Esophagus mucosa (tissue), 1 donor: Measurements from ENCODE around the gene SEPTIN6. TPM values are rescaled to one million over a fixed set of nuclear protein-coding genes. Genes with fewer than 3 reads are reported as not detected.
A peak's percentile ranks its signal among the peaks of the same experiment; 100 is the strongest.
"Not testable (repeated sequence)": the region's sequence is repeated elsewhere in the genome, so short reads cannot be mapped to it uniquely, and the experiment has no call there.

Experiments
- ATAC-seq: fragments of 200-7000 bp; cut with Tn5 transposase; one replicate; pipeline ENCODE4 v1.9.1; 2020
- total RNA-seq: library from RNA; stranded (reverse); gene quantifications from one replicate; pipeline ENCODE4 v1.2.4, GENCODE V29; 2023
- donor health status: DM: yes; HTN: yes; CAD: no.

The SEPTIN6 gene
- total RNA-seq, 1 donor from 2014 or later: 5.1 TPM

GRCh38 chrX:119690921-119691716 is 1.8 kb downstream of the SEPTIN6 start:
- no peak for ATAC-seq

- ATAC-seq: no peak
Observed at GRCh38 chrX:119688911-119689321, 4.1 kb downstream of the SEPTIN6 start.

GRCh38 chrX:119687661-119688413 is 5.1 kb downstream of the SEPTIN6 start:
- ATAC-seq: no peak

- ATAC-seq: peak; percentile 27
Observed at GRCh38 chrX:119686087-119686691, 6.8 kb downstream of the SEPTIN6 start.

GRCh38 chrX:119685225-119686066 is 7.5 kb downstream of the SEPTIN6 start:
- ATAC-seq: peak; percentile 55

- no peak for ATAC-seq
Observed at GRCh38 chrX:119684916-119685224, 8.1 kb downstream of the SEPTIN6 start.

- not testable (repeated sequence) for ATAC-seq
Observed at GRCh38 chrX:119684312-119684711, 8.7 kb downstream of the SEPTIN6 start.

GRCh38 chrX:119682019-119682989 is 10.7 kb downstream of the SEPTIN6 start:
- no peak for ATAC-seq

- no peak for ATAC-seq
Observed at GRCh38 chrX:119677654-119677981, 15.3 kb downstream of the SEPTIN6 start.

GRCh38 chrX:119676949-119677653 is 15.9 kb downstream of the SEPTIN6 start:
- no peak for ATAC-seq

GRCh38 chrX:119673336-119673735 is 19.6 kb downstream of the SEPTIN6 start:
- ATAC-seq: no peak

GRCh38 chrX:119672426-119672825 is 20.5 kb downstream of the SEPTIN6 start:
- ATAC-seq: no peak

GRCh38 chrX:119669424-119670037 is 23.4 kb downstream of the SEPTIN6 start:
- ATAC-seq: peak; percentile 22

GRCh38 chrX:119667111-119667878 is 25.7 kb downstream of the SEPTIN6 start:
- ATAC-seq: no peak

- not testable (repeated sequence) for ATAC-seq
Observed at GRCh38 chrX:119664877-119665276, 28.1 kb downstream of the SEPTIN6 start.

GRCh38 chrX:119661486-119661885 is 31.5 kb downstream of the SEPTIN6 start:
- ATAC-seq: no peak

GRCh38 chrX:119659522-119659921 is 33.4 kb downstream of the SEPTIN6 start:
- no peak for ATAC-seq

- ATAC-seq: peak; percentile 23
Observed at GRCh38 chrX:119655125-119655524, 37.8 kb downstream of the SEPTIN6 start.

- ATAC-seq: no peak
Observed at GRCh38 chrX:119654112-119654531, 38.8 kb downstream of the SEPTIN6 start.

GRCh38 chrX:119648421-119648775 is 44.6 kb downstream of the SEPTIN6 start:
- no peak for ATAC-seq
